ENCODE data around the gene MTF1.

- TF ChIP-seq EZH2 (IDR thresholded peaks at IDR 0.05; ENCODE audit: insufficient read depth, poor library complexity, severe bottlenecking) (no peak), EZH2phosphoT487 (IDR thresholded peaks at IDR 0.05; ENCODE audit: insufficient read depth, low read depth) (no peak)
Measured at GRCh38 chr1:37868466-37868865, 9.1 kb upstream of the MTF1 start.

Data from GM23248 (cell line).